SHP77 (cell line): ENCODE results near the gene KRTAP16-1.
"Not testable (repeated sequence)": the region's sequence is repeated elsewhere in the genome, so short reads cannot be mapped to it uniquely, and the experiment has no call there.

Experiments
- DNase-seq, 2 experiments: peaks; one replicate each; lab custom pipeline; 2025; lab: John Stamatoyannopoulos, UW

Gene KRTAP16-1

DNA sequence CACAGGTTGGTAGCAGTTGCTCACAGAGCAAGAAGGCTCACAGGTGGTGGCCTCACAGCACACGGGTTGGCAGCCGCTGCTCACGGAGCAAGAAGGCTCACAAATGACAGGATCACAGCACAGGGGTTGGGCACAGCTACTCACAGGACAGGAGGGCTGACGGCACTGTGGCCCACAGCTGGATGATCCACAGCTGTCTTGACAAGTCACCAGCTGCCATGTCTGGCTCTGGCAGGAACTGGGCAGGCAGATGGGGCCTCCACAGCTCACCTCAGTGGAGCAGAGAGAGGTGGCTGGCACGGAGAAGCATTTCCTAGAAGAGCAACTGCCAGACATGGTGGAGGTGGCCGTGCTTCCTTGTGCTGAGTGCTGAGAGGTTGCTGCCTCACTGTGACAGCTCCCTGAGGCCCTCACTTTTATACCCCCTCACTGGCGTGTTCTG lies at the start of gene KRTAP16-1:
KRTAP16-1 (minus strand) TSS at position 392 of the 442 bp plus-strand sequence; CDS start at position 336, 56 bp downstream.
- DNase-seq, result peak in 1 of 2 experiments; percentile 32

DNA sequence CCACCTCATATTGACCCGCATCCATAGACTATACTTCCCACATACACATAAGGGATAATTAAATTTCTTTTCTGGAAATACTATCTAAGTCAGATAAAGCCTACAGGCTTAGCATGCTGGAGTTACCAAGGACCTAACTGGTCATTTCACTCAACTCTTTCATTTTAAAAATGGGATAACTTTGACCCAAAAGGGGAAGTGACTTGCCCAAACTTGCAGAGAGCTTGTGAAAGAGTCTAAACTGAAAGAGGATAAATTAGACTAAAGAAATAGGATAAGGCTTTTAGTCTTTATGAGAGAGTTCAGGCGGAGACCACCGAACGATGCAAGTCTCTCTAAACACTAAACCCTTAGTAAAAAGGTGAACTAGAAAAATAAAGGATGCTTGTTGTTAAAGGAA lies 45.4 kb upstream of the KRTAP16-1 start:
- no peak for DNase-seq

DNA sequence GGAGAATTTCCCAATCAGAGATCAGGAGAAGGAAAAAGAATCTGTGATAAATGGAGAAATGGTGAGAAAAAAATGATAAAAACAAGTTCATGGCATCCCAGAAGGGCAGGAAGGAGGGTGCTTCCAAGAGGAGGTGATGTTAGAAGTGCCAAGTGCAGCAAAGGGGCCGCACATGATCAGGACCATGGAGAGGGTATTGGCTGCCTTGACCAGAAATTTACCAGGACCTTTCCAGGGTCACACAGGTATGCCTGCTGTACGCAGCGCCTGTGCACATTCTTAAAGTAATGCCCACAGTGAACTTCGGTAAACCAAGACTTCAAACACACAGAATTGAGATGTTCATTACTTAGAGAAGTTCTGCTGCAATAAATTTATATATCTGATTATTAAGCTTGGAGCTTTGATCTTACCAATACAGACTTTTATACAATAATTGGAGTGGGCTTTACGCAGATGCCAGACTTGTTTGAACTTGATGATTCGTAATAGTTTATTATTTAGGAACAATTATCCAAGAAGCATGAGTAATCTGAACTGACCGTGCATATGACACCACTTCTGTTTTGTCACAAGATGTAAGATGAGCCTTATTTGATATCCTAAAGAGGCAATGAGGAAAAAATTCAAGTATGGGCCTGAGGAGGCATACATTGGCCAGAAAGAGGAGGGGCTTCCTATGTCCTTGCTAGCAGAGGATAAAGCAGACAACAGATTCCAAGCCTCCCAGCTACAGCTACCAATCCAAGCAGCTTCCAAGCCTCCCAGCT lies 43.7 kb upstream of the KRTAP16-1 start:
- no peak for DNase-seq

- no peak for DNase-seq
Measured at GRCh38 chr17:41351177-41351576, 42.1 kb upstream of the KRTAP16-1 start.

DNA sequence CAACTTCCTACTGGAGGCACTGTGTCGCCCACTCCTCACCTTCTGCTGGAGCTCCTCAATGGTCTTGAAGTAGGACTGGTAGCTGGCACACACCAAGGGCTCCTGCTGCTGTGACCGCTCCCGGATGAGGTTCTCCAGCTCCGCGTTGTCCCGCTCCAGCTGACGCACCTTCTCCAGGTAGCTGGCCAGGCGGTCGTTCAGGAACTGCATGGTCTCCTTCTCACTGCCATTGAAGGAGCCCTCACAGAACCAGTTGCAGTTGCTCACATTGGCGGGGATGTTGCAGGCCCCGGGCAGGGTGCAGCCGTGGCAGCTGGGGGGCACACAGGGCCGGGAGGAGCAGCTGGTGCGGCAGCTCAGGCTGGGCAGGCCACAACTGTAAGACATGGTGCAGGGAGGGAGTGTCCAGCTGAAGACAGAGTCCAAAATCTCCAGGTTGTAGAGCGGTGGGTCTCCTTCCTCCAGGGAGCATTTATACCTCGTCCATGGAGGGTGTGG lies 41.3 kb upstream of the KRTAP16-1 start, which contains the start of gene KRT33A:
KRT33A (minus strand) TSS at position 448 of the 498 bp plus-strand sequence; CDS start at position 387, 61 bp downstream.
- DNase-seq, result not testable (repeated sequence)

DNA sequence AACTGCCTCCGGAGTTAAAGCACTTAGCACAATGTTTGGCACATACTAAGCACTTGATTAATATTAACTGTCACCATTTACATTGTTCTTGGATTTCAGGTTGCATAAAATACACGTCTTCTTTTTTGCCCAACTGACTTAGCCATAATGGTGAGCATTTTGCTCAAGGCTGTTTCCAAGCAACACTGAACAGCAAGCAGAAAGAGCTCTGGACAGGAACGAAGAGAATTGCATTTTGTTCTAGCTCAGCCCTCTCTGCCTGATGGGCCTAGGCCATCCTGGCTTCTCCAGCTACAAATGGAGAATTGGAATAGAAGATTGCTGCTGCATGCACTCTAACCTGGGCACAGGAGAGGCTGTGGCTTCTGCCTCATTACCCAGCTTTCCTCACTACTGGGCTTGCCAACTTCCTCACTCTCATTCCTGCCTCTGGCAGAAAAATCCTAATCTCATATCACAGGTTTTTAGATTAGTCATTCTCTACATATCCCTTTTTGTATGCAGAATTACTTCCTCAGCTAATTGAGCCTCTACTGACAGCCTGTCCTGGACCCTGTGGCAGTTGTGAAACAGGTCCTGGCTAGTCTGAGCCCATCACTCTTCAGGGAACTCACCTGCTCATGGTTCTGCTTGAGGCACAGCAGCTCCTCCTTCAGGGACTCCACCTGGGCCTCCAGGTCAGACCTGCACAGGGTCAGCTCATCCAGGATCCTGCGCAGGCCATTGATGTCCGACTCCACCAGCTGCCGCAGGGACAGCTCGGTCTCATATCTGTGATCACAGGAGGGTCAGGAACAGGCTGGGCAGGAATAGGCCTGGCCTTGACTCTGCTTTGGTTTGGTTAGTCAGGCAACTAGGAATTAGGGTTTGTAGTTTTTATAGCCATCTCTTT lies 39.0 kb upstream of the KRTAP16-1 start:
- no peak for DNase-seq

- not testable (repeated sequence) for DNase-seq
Measured at GRCh38 chr17:41346421-41346820, 37.3 kb upstream of the KRTAP16-1 start.

- no peak for DNase-seq
Measured at GRCh38 chr17:41345992-41346391, 36.9 kb upstream of the KRTAP16-1 start.

GRCh38 chr17:41343029-41343428 lies 33.9 kb upstream of the KRTAP16-1 start:
- no peak for DNase-seq

DNA sequence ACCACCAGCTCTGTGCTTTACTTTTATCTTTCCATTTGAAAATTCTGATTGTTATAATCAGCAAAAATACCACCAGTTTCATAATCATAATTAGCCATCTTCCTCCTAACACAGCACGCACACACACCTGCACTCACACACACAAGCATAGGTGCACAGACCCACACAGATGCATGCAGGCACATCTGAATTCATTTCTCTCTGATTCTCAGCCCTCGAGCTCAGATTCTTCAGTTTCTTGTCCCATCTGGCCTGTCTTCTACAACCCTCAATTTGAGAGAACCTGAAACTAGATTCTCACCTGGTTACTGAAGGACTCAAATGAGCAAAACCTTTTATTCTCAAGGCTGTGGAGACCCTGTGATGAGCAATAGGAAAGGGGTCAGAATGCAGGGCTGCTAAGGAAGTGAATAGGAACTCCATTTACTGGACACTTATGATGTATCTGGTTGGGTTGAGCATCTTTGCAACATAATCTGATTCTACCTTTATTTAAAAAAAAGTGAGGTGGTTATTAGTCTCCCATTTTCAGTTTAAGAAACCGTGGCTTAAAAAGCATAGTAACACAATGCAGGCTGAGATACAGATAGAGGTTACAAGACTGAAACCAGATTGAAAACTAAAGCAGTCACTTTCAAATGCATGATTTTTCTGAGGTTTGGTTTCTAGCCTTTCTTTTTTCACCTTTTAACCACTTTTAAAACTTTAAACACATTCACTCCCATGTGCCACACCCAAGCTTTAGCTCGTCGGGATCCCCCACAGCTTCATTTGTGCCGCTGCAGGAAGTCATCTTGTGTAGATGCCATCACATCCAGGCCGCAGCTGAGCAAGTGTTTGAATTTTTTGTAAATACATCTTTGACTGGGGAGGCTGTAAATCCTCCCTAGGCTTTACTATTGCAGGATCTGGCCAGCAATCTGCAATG lies 32.1 kb upstream of the KRTAP16-1 start:
- no peak for DNase-seq

DNA sequence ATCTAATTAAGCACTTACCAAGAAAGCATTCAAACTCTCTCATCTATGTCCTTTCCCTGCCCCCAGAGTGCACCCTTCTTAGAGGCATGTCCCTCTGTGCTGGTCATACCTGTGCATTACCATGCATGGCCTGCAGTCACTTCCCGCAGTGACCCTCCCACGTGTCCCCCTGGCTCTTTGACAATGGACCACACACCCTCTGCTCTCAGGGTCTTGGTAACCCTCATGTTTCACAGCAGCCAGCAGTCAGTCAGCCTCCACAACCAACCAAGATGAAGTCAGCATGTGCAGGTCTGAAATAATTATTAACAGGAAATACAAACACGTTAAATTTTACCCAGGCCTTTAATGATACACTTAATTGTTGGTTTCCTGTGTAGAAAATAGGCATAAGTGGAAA lies 31.4 kb upstream of the KRTAP16-1 start:
- no peak for DNase-seq

GRCh38 chr17:41339571-41340172 lies 30.6 kb upstream of the KRTAP16-1 start:
- no peak for DNase-seq

GRCh38 chr17:41338961-41339485 lies 29.9 kb upstream of the KRTAP16-1 start:
- DNase-seq, result no peak

DNA sequence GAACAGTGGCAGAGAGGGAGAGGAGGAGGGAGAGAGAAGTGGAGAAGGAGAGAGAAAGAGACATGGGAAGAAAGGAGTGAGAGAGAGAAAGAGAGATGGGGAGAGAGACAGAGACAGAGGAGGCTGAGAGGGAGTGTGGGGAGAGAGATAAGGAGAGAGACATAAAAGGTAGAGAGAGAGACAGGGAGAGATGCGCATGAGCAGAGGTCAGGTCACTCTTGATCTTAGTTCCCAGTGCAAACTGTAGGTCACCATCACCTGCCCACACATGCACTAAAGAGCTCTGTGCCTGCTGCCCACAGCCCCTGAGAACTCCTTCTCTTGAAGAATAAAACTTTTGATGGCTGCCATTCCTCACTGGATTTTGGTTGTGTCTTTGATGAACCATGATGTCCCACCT lies 26.6 kb upstream of the KRTAP16-1 start:
- no peak for DNase-seq

DNA sequence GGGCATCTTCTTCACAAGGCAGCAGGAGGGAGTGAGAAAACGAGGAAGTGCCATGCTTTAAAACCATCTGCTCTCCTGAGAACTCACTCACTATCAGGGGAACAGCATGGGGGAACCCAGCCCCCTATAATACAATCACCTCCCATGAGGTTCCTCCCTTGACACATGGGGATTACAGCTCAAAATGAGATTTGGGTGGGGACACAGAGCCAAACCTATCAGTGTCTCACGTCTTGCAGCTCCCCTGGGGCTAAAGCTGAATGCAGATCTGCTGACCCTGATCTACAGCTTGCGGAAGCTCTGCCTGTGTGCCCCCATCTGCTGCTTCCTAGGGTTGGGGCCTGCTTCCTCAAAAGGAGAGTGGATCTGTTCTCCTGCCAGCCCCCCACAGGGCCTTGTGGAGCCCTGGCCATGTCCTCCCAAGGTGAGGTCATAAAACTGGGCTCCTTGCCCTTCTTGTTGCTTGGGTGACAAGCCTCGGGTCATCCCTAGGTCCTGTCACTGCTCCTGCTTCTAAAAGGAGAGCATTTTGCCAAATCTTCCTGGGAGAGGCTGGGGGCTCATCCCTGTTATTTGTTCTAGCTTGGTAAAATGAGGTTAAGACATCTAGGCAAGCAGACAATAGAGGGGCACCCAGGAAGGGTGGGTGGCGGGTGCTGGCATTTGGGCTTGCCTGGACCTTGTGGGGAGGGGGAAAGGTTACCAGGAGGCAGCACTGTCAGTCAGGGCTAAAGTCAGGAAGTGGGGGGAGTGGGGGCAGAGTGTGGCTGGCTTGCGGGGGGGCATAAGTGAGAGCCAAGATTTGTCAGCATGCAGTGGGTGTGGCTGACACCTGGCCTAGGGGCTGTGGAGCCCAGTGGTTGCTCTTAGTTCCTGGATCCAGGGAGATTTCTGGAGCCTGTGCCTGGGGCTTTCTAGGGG lies 25.5 kb upstream of the KRTAP16-1 start:
- no peak for DNase-seq

GRCh38 chr17:41333836-41334235 lies 24.7 kb upstream of the KRTAP16-1 start:
- DNase-seq, result no peak

DNA sequence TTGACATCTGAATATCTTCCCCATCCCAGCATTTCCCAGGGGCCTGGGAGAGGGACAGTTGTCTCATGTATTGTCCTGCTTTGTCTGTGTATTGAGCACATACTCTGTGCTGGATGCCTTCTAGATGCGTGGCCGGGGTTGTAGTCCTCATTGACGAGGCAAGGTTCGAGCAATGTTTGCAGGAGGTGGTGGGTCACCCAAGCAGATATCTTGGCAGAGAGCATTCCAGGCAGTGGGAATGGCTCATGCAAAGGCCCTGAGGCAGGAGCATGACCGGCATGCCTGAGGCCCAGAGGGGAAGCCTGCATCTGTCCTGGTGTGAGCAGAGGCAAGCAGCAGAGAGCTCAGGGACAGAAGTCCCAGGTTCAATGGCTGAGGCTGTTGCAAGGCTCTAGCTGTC lies 24.0 kb upstream of the KRTAP16-1 start:
- DNase-seq, result no peak

GRCh38 chr17:41332239-41332638 lies 23.1 kb upstream of the KRTAP16-1 start:
- no peak for DNase-seq

DNA sequence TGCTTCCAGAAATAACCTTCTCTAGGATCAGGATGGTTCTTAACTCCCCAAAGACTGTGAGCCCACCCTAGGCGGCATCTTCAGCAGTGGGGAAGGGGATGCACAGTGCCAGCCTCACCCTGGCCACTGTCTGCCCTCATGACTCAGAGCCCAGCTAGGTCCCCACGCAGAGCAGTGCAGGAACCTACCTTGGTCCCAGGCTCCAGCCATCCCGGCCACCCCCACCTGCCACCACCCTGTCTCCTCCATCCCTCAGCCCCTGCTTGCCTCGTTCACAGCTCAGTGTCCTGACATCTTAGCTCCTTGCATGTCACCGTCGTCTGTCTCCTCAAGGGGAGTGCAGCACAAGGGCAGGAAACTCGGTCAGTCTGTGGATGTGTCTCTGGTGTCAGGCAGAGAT lies 22.5 kb upstream of the KRTAP16-1 start:
- no peak for DNase-seq
